MM.1S (cell line): ENCODE data around the gene TRMU.
A peak's percentile ranks its signal among the peaks of the same experiment; 100 is the strongest.

Source experiments
- DNase-seq: peaks from one replicate; pipeline ENCODE4 v3.0.0-alpha.2; 2015
- H2AFZ ChIP-seq: fragments of 300-600 bp; sonication (generic); 2 replicates; pipeline ENCODE4 v1.6.0; 2016; ENCODE audit warnings: antibody characterized with exemption, low read length
- H3F3A ChIP-seq: fragments of 300-600 bp; sonication (generic); 2 replicates; pipeline ENCODE4 v1.6.1; 2016; ENCODE audit warnings: mild to moderate bottlenecking, antibody characterized with exemption, low read length, moderate library complexity, mixed read lengths; ENCODE audit not compliant: insufficient read depth
- H3K27ac ChIP-seq: fragments of 300-600 bp; sonication (generic); 2 replicates; pipeline ENCODE4 v1.5.1; 2016; ENCODE audit warnings: mild to moderate bottlenecking, low read length
- H3K27me3 ChIP-seq: fragments of 300-600 bp; sonication (generic); replicated peaks from 2 replicates; pipeline ENCODE4 v1.6.0; 2016; ENCODE audit warnings: low read length; ENCODE audit not compliant: insufficient read depth
- H3K36me3 ChIP-seq: fragments of 300-600 bp; sonication (generic); replicated peaks from 2 replicates; pipeline ENCODE4 v1.6.1; 2016; ENCODE audit warnings: mild to moderate bottlenecking, low read length, mixed read lengths; ENCODE audit not compliant: insufficient read depth
- H3K4me1 ChIP-seq: fragments of 300-600 bp; sonication (generic); 2 replicates; pipeline ENCODE4 v1.6.1; 2016; ENCODE audit warnings: low read length, mixed read lengths
- H3K4me2 ChIP-seq: fragments of 300-600 bp; sonication (generic); 2 replicates; pipeline ENCODE4 v1.6.0; 2016; ENCODE audit warnings: low read depth, low read length
- H3K4me3 ChIP-seq: fragments of 300-600 bp; sonication (generic); 2 replicates; pipeline ENCODE4 v1.5.1; 2016; ENCODE audit warnings: low read length, mixed read lengths
- H3K79me2 ChIP-seq: fragments of 300-600 bp; sonication (generic); 2 replicates; pipeline ENCODE4 v1.6.1; 2016; ENCODE audit warnings: mixed run types, low read length, mixed read lengths
- H3K9ac ChIP-seq: fragments of 300-600 bp; sonication (generic); 2 replicates; pipeline ENCODE4 v1.6.1; 2016; ENCODE audit warnings: low read length, mixed read lengths
- H3K9me2 ChIP-seq: fragments of 300-600 bp; sonication (generic); replicated peaks from 2 replicates; pipeline ENCODE4 v1.6.1; 2016; ENCODE audit warnings: mild to moderate bottlenecking, low read length, mixed read lengths; ENCODE audit not compliant: insufficient read depth
- H3K9me3 ChIP-seq: fragments of 300-600 bp; sonication (generic); replicated peaks from 2 replicates; pipeline ENCODE4 v1.6.1; 2016; ENCODE audit warnings: mild to moderate bottlenecking, low read length, mixed read lengths; ENCODE audit not compliant: insufficient read depth
- H4K20me1 ChIP-seq: fragments of 300-600 bp; sonication (generic); 2 replicates; pipeline ENCODE4 v1.6.1; 2016; ENCODE audit warnings: mild to moderate bottlenecking, low read length, moderate library complexity, mixed read lengths; ENCODE audit not compliant: insufficient read depth
- EZH2 ChIP-seq: fragments of 300-600 bp; sonication (generic); optimal IDR thresholded peaks from 2 replicates; pipeline ENCODE3; 2017; ENCODE audit warnings: low read depth, mild to moderate bottlenecking, antibody characterized with exemption, low read length, mixed read lengths
- EZH2phosphoT487 ChIP-seq: fragments of 300-600 bp; sonication (generic); IDR thresholded peaks from 2 replicates; pipeline ENCODE4 v1.6.1; 2018; ENCODE audit warnings: antibody characterized with exemption, low read length
- TF ChIP-seq, protein P1 (sequence below): fragments of 300-600 bp; sonication (generic); IDR thresholded peaks from 2 replicates; pipeline ENCODE4 v1.5.1; 2016; ENCODE audit warnings: antibody characterized with exemption, low read length, mixed read lengths

Gene TRMU, protein sequence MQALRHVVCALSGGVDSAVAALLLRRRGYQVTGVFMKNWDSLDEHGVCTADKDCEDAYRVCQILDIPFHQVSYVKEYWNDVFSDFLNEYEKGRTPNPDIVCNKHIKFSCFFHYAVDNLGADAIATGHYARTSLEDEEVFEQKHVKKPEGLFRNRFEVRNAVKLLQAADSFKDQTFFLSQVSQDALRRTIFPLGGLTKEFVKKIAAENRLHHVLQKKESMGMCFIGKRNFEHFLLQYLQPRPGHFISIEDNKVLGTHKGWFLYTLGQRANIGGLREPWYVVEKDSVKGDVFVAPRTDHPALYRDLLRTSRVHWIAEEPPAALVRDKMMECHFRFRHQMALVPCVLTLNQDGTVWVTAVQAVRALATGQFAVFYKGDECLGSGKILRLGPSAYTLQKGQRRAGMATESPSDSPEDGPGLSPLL

DNA sequence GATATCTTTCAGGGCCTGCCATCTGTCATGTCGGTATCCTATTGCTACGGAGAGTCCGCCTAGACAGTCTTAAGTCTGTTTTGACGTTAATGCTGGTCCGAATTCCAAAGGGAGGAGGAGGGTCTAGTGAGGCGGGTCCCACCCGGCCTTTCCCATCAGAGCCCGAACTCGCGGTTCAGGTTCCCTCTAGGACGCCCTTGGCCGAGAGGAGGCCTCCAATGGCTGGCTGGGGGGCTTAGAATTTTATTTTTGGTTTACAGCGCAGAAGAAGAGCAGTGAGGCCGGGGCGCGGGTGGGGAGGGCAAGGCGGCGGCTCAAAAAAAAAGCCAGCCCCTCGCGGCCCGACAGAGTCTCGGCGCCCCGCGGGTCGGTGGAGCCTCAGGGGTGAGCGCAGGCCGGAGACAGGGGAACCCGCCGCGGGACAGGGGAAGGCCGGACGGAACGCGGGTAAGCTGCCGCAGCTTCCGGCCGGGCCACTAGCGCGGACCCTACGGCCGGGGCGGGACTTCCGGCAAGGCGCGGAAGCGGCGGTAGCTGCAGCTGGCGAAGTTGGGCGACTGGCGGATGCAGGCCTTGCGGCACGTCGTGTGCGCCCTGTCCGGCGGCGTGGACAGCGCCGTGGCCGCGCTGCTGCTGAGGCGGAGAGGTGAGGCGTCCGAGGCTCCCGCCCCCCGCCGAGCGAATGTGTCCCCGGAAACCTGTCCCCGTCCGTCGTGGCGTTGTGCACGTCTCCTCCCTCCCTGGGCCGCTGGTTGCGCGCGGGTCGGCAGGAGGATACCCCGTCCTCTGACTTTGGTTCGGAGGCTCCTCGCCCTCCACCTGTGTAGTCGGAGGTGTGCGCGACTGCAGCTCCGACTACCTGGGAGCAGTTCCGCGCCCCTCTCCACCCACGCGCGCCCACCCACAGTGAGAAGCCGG, at the start of gene TRMU:
Gene TRMU, plus strand, starts transcription at position 514 of the 918 bp plus-strand sequence. Its CDS starts 51 bp downstream, at position 565.
- H3K27ac ChIP-seq = peak within 1 kb of the TSS; percentile 60; the same call in 1 of the 2 replicates

DNA sequence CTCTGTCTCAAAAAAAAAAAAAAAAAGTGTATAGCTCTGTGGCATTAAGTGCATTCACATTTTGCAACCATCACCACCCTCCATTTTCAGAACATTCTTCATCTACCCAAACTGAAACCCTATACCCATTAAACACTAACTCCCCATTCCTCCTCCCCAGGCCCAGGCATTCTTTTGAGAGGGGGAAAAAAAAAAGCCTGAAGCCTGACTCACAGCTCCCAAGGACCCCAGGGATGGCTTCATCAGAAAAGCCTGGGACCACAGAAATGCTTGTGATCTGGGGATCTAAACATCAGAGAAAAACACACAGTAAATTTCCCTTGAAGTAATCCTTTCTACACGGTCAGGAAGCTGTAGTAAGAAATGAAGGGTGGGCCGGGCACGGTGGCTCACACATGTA, 49.5 kb upstream of the TRMU start:
- Histone ChIP-seq H3K4me2 (no peak overlapping the region), H4K20me1 (no peaks in the 10 kb centered on the region), H3K36me3 (no peaks in the 10 kb centered on the region; the same call in 1 of the 2 replicates), H2AFZ (no peak overlapping the region), H3K9ac (no peak overlapping the region), H3K4me3 (no peak overlapping the region), H3K9me2 (no peaks in the 10 kb centered on the region), H3F3A (no peaks in the 10 kb centered on the region), H3K9me3 (no peaks in the 10 kb centered on the region), H3K27me3 (no peaks in the 10 kb centered on the region), H3K79me2 (peaks cover 19% of the 10 kb centered on the region), H3K27ac (no peak overlapping the region), H3K4me1 (peaks cover 16% of the 10 kb centered on the region)
- no peak for DNase-seq
- TF ChIP-seq EZH2phosphoT487 (no peak), EZH2 (no peak)
- TF ChIP-seq, protein P1, sequence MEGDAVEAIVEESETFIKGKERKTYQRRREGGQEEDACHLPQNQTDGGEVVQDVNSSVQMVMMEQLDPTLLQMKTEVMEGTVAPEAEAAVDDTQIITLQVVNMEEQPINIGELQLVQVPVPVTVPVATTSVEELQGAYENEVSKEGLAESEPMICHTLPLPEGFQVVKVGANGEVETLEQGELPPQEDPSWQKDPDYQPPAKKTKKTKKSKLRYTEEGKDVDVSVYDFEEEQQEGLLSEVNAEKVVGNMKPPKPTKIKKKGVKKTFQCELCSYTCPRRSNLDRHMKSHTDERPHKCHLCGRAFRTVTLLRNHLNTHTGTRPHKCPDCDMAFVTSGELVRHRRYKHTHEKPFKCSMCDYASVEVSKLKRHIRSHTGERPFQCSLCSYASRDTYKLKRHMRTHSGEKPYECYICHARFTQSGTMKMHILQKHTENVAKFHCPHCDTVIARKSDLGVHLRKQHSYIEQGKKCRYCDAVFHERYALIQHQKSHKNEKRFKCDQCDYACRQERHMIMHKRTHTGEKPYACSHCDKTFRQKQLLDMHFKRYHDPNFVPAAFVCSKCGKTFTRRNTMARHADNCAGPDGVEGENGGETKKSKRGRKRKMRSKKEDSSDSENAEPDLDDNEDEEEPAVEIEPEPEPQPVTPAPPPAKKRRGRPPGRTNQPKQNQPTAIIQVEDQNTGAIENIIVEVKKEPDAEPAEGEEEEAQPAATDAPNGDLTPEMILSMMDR = no peak

More for the DNA sequence above, at the start of gene TRMU:
- Histone ChIP-seq H3K4me3 (peak within 1 kb of the TSS; percentile 97), H4K20me1 (no peaks in the 10 kb centered on the region; the same call in 1 of the 2 replicates), H3K4me2 (peak within 1 kb of the TSS; percentile 97), H3F3A (peaks cover 33% of the 10 kb centered on the region), H3K36me3 (0 out of 2 replicates have a peak, but pooled peaks cover 7% of the 10 kb centered on the region), H3K27me3 (no peaks in the 10 kb centered on the region), H3K4me1 (peaks cover 21% of the 10 kb centered on the region), H2AFZ (peak within 1 kb of the TSS; percentile 91), H3K79me2 (peaks cover 48% of the 10 kb centered on the region), H3K9ac (peak within 1 kb of the TSS; percentile 93), H3K9me3 (no peaks in the 10 kb centered on the region), H3K9me2 (no peaks in the 10 kb centered on the region)
- peak; percentile 93 for DNase-seq
- no peak for TF ChIP-seq EZH2
- TF ChIP-seq EZH2phosphoT487 = no peak
- TF ChIP-seq, protein P1 = no peak

DNA sequence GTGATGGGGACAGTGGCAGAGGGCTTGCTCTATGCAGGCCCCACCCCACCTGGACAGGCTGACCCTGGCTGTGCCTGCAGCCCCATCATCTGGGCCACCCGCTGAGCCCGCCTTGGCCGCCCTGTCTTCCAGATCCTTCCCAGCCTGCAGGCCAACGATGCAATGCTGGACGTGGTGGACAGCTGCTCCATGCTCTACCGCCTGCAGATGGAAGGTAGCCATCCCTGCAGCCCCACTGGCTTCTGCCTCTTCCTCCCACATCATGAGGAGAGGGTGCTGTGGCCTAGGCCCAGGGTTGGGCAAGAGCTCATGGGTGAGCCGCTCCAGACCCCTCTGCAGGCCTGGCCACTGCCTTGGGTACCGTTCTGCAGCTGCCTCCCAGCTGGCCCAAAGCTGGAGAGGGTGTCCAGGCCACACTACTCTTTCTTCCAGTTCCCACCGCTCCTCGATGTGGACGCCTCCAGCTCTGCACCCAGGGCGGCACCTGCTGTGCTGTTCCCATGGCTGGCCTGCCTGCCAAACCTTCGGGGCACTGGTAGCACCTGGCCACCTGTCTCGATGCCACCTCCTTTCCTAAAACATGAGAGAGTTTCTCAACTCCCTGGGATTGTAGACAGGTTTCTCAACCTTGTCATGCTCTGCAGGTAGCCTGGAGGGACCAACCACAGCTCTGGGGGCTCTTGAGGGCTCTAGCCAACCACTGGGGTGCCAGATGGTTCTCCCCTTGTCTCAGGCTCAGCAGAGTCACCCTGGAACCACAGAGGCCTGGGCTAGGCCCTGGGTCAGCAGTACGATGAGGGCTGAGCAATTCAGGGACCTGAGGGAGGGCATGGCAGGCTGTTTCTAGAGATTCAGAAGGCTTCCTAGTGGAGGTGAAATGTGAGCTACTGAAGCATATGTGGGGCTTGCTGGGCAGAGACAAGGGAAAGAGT, 48.3 kb upstream of the TRMU start:
- Histone ChIP-seq H3K36me3 (no peaks in the 10 kb centered on the region; the same call in 1 of the 2 replicates), H3K9ac (peak overlapping the region; percentile 90), H4K20me1 (no peaks in the 10 kb centered on the region), H2AFZ (0 out of 2 replicates have a peak overlapping the region, but pooled peaks have one; percentile 82), H3K4me3 (peak overlapping the region; percentile 75), H3K4me1 (peaks cover 17% of the 10 kb centered on the region), H3K79me2 (peaks cover 19% of the 10 kb centered on the region), H3K27ac (peak overlapping the region; percentile 38; the same call in 1 of the 2 replicates), H3K4me2 (peak overlapping the region; percentile 95), H3K9me3 (no peaks in the 10 kb centered on the region), H3F3A (peaks cover 4% of the 10 kb centered on the region; the same call in 1 of the 2 replicates), H3K9me2 (no peaks in the 10 kb centered on the region), H3K27me3 (no peaks in the 10 kb centered on the region)
- TF ChIP-seq EZH2 = no peak
- no peak for TF ChIP-seq EZH2phosphoT487
- no peak for DNase-seq
